NCI-H128 (cell line): ENCODE results near the gene KCND2.

Experiments
- DNase-seq: peaks from one replicate; lab custom pipeline; 2025; ENCODE audit not compliant: unreplicated experiment; lab: John Stamatoyannopoulos, UW

Gene KCND2

DNA sequence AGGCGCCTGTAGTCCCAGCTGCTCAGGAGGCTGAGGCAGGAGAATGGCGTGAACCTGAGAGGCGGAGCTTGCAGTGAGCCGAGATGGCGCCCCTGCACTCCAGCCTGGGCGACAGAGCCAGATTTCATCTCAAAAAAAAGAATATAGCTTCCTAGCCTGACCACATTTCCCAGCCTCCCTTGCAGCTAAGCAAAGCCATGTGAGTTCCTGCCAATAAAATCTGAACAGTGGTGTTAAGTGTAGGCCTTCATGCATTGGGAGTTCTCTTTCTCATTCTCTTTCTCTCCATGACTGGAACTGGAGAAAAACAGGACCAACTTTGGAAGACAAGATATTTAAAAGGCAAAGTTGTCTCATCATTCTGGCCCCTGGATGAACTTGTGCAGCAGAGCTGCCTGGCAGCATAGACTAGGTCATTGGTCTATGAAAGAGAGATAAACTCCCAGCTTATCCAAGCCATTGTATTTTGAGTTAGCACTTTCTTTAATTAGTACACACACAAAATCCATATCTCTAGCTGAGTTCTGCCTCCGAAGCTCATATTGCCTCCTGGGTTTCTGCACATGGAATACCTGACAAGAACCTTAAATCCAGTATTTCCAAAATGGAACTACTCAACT lies 524.2 kb downstream of the KCND2 start:
- DNase-seq, result no peak

DNA sequence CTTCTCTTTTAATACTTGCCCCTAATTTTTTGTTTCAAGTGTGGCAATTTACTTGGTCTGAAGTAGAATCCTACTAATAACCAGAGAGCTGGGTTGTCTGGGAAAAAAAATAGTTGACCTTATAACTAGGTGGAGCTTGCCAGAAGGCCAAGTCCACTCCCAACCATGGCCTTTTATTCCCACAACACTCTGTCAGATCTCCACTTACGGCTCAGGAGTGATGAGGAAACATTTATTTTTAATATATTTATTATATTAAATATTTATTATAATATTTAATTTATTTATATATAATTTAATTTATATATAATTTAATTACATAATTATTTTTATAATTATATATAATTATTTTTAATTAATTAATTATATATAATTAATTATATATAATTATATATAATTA lies 526.2 kb downstream of the KCND2 start:
- no peak for DNase-seq
